GM21360 (cell line): ENCODE data around the gene CYS1.
"Not testable (repeated sequence)": the region's sequence is repeated elsewhere in the genome, so short reads cannot be mapped to it uniquely, and the experiment has no call there.

Experiments used
- ATAC-seq: cut with Tn5 transposase; IDR thresholded peaks from one replicate; pipeline ENCODE4 v1.9.1; 2021; ENCODE audit warnings: mild to moderate bottlenecking, moderate library complexity; ENCODE audit not compliant: unreplicated experiment

CYS1 gene

DNA sequence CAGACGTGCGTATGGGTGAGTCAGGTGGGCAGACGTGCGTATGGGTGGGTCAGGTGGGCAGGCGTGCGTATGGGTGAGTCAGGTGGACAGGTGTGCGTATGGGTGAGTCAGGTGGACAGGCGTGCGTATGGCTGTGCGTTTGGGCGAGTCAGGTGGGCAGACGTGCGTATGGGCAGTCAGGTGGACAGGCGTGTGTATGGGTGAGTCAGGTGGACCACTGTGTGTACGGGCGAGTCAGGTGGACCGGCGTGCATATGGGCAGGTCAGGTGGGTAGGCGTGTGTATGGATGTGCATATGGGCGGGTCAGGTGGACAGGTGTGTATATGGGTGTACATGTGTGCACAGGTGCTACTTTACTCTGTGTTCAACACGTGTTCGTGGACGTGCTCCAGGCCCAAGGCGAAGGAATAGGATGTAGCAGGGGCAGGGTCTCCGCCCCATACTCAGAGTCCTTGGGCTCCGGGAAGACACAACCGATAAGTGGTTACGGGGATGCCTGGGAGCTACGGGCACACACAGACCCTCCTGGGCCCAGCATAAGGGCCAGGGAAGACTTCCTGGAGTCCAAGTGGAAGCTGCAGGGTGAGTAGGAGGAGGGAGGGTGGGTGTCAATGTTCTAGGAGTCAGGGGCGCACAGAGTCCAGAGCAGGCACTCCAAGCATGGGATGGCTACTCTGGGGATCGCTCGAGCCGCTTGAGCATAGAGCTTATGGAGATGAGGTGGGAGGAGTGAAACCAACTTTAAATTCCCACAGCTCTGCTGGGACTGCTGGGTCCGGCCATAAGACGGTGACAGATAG is 64.0 kb downstream of the CYS1 start:
- no peak for ATAC-seq

DNA sequence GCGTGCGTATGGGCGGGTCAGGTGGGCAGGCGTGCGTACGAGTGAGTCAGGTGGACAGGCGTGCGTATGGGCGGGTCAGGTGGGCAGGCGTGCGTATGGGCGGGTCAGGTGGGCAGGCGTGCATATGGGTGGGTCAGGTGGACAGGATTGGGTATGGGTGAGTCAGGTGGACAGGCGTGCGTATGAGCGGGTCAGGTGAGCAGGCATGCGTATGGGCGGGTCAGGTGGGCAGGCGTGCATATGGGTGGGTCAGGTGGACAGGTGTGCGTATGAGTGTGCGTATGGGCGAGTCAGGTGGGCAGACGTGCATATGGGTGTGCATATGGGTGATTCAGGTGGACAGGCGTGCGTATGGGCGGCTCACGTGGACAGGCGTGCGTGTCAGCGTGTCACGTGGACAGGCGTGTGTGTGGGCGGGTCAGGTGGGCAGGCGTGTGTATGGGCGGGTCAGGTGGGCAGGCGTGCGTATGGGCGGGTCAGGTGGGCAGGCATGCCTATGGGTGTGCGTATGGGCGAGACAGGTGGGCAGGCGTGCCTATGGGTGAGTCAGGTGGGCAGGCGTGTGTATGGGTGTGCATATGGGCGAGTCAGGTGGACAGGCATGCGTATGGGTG is 64.7 kb downstream of the CYS1 start:
- not testable (repeated sequence) for ATAC-seq

DNA sequence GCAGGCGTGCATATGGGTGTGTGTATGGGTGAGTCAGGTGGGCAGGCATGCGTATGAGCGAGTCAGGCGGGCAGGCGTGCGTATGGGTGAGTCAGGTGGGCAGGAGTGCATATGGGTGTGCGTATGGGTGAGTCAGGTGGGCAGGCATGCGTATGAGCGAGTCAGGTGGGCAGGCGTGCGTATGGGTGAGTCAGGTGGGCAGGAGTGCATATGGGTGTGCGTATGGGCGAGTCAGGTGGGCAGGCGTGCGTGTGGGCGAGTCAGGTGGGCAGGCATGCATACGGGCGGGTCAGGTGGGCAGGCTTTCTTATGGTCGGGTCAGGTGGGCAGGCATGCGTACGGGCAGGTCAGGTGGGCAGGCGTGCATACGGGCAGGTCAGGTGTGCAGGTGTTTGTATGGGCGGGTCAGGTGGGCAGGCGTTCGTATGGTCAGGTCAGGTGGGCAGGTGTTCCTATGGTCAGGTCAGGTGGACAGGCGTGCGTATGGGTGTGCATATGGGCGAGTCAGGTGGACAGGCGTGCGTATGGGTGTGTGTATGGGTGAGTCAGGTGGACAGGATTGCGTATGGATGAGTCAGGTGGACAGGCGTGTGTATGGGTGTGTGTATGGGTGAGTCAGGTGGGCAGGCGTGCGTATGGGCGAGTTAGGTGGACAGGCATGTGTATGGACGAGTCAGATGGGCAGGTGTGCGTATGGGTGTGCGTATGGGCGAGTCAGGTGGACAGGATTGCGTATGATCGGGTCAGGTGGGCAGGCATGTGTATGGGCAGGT is 65.6 kb downstream of the CYS1 start:
- ATAC-seq, result no peak

DNA sequence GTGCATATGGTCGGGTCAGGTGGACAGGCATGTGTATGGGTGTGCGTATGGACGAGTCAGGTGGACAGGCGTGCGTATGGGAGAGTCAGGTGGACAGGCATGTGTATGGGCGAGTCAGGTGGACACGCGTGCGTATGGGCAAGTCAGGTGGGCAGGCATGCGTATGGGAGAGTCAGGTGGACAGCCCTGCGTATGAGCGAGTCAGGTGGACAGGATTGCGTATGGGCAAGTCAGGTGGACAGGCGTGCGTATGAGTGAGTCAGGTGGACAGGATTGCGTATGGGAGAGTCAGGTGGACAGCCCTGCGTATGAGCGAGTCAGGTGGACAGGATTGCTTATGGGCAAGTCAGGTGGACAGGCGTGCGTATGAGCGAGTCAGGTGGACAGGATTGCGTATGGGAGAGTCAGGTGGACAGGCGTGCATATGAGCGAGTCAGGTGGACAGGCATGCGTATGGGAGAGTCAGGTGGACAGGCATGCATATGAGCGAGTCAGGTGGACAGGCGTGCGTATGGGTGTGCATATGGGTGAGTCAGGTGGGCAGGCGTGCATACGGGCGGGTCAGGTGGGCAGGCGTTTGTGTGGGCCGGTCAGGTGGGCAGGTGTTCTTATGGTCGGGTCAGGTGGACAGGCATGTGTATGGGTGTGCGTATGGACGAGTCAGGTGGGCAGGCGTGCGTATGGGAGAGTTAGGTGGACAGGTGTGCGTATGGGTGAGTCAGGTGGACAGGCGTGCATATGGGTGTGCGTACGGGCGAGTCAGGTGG is 66.4 kb downstream of the CYS1 start:
- not testable (repeated sequence) for ATAC-seq

DNA sequence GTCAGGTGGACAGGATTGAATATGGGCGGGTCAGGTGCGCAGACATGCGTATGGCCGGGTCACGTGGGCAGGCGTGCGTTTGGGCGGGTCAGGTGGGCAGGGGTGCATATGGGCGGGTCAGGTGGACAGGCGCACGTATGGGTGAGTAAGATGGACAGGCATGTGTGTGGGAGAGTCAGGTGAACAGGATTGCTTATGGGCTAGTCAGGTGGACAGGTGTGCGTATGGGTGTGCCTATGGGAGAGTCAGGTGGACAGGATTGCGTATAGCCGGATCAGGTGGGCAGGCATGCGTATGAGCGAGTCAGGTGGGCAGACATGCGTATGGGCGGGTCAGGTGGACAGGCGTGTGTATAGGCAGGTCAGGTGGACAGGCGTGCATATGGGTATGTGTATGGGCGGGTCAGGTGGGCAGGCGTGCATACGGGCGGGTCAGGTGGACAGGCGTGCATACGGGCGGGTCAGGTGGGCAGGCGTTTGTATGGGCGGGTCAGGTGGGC is 67.2 kb downstream of the CYS1 start:
- no peak for ATAC-seq

DNA sequence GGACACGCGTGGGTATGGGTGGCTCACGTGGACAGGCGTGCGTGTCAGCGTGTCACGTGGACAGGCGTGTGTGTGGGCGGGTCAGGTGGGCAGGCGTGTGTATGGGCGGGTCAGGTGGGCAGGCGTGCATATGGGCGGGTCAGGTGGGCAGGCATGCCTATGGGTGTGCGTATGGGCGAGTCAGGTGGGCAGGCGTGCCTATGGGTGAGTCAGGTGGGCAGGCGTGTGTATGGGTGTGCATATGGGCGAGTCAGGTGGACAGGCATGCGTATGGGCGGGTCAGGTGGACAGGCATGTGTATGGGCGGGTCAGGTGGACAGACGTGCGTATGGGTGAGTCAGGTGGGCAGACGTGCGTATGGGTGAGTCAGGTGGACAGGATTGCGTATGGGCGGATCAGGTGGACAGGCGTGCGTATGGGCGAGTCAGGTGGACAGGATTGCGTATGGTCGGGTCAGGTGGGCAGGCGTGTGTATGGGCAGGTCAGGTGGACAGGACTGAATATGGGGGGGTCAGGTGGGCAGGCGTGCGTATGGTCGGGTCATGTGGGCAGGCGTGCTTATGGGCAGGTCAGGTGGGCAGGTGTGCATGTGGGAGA is 67.7 kb downstream of the CYS1 start:
- not testable (repeated sequence) for ATAC-seq

DNA sequence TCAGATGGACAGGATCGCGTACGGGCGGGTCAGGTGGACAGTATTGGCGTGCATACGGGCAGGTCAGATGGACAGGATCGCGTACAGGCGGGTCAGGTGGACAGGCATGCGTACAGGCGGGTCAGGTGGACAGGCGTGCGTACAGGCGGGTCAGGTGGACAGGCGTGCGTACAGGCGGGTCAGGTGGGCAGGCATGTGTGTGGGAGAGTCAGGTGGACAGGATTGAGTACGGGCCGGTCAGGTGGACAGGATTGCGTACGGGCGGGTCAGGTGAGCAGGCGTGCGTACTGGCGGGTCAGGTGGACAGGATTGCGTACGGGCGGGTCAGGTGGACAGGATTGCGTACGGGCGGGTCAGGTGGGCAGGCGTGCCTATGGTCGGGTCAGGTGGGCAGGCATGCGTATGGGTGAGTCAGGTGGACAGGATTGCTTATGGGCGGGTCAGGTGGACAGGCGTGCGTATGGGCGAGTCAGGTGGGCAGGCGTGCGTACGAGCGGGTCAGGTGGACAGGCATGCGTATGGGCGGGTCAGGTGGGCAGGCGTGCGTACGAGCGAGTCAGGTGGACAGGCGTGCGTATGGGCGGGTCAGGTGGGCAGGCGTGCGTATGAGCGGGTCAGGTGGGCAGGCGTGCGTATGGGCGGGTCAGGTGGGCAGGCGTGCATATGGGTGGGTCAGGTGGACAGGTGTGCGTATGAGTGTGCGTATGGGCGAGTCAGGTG is 68.4 kb downstream of the CYS1 start:
- not testable (repeated sequence) for ATAC-seq

DNA sequence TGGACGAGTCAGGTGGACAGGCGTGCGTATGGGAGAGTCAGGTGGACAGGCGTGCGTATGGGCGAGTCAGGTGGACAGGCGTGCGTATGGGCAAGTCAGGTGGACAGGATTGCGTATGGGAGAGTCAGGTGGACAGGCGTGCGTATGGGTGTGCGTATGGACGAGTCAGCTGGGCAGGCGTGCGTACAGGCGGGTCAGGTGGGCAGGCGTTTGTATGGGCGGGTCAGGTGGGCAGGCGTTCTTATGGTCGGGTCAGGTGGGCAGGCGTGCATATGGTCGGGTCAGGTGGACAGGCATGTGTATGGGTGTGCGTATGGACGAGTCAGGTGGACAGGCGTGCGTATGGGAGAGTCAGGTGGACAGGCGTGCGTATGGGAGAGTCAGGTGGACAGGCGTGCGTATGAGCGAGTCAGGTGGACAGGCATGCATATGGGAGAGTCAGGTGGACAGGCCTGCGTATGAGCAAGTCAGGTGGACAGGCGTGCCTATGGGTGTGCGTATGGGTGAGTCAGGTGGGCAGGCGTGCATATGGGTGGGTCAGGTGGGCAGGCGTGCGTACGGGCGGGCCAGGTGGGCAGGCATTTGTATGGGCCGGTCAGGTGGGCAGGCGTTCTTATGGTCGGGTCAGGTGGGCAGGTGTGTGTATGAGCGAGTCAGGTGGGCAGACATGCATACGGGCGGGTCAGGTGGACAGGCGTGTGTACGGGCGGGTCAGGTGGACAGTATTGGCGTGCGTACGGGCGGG is 69.2 kb downstream of the CYS1 start:
- not testable (repeated sequence) for ATAC-seq

DNA sequence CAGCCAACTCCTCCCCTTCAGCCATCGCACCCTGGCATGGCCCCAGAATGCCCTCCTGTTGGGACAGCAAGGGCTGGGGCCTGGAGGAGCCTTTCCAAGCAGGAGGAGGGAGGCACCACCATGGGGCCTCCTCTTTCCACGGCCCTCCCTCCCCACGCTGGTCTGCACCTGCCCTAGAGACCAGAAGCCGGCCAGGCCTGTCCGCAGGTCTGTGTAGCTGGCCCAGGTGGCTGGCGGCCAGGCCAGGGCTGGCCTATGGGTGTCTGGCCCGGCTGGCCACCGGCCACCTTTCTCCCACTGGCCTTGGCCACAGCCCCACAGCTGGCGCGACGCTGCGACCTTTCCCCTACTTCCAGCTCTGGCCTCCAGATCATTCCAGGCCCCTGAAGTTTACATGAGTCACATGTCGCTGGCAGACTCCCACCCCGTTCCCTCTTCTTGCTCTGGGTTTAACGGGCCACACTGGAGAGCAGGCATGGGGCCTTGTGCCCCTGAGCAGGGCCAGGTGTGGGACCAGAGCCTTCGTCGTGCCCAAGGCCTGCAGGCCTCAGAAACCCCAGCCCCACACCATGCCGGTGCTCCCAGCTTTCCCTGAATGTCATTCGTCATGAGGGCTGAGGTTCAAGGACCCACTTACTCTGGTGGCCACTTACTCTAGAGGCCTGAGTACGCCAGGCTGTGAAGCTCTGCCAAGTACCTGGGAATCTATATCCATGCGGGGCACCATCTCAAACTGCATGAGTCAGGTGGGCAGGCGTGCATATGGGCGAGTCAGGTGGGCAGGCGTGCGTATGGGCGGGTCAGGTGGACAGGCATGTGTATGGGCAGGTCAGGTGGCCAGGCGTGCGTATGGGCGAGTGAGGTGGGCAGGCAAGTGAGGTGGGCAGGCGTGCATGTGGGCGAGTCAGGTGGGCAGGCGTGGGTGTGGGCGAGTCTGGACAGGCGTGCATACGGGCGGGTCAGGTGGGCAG is 70.1 kb downstream of the CYS1 start:
- ATAC-seq, result no peak

DNA sequence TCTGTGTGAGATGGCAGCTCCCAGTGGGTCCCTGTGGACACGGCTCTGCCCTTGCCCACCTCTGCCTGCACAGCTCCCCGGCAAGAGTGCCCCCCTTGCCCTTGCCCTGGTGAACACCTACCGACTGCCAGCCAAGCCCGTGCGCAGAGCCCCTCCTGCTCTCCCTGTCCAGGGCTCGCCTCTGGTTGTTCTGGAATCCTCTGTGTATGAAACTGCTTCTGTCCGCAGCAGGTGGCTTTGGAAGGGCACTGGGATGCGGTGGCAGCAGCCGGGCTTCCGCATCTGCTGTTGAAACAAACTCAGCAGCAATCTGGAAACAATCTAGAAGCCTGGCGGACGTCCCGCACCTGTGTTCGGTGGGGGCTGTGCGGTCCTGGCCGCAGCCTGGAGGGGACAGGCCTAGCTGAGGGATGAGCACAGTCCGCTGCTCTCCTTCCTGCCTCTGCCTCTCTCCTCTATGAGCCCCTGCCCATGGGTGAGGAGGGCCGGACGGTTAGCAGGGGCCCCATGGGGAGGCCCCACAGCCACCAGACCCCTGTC is 70.9 kb downstream of the CYS1 start:
- no peak for ATAC-seq

DNA sequence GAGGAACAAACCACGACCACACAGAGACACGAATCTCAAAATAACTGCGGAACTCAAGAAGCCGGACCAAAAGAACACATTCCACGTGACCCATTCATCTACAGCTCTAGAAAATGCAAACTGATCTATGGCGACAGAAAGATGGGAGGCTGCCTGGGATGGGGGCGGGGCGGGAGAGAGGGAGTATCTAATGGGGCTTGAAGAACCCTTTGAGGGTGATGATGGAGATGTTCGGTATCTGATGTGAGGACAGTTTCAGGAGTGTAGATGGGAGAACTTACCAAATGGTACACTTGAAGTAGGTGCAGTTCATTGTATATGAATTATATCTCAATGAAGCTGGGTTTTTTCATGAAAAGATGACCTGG is 71.4 kb downstream of the CYS1 start:
- ATAC-seq, result no peak

DNA sequence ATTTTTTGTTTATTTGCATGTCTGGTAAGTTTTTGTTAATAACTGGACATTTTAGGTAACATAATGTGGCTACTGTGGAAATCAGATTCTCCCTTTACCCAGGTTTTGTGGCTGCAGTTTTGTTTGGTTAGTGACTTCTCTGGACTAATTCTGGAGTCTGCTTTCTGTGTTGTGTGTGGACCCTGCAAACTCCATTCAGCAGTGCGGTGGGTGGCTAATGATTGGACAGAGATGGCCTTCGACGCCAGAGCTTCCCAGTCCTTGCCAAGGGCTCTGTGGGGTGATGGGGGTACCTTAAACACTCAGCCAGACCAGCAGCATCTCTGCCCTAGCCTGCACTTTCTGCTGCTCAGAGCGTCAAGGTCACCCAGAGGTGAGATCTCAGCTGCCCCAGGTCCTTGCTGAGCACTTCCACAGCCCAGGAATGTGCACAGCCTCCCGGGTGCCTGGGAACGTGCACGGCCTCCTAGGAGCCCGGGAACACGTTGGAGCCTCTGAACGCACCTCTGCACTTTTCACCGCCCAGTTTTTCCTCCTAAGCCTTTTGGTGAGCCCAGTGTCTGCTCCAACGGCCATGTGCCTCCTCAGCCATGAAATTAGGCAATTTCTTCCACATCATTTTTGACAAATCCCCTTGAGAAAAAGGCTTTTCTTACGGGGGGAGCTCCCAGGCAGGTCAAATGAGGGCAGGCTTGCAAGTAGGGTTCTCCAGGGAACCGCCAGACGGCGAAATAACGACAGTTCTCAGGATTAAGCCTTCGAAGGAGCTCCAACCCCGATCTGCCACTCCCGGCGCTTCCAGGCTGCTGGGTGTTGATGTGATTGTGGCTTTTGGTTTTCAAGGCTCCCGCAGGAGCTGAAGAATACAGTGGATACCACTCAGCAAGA is 72.0 kb downstream of the CYS1 start:
- ATAC-seq, result no peak

DNA sequence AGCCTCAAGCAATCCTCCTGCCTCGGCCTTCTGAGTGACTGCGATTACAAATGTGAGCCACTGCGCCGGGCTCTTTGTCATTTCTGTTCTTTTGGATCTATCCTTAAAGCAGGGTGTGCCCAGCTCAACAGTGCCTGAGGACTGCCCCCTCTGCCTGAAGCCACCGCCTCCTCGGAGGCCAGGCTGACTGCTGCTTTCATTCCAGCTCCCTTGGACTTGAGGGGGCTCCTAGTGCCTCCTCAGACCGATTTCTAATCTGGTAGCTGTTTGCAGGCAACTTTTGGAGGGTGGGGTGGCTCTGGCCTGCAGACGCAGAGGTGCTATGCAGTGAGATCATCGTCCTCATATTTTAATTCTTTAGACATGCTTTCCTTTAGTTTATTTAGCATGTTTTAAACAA is 72.8 kb downstream of the CYS1 start:
- no peak for ATAC-seq
